Heart left ventricle (tissue), 13 donors: ENCODE measurements around the gene ARL8A.
"Not testable (repeated sequence)": the region's sequence is repeated elsewhere in the genome, so short reads cannot be mapped to it uniquely, and the experiment has no call there.

Experiments
- CTCF ChIP-seq, 12 donors: fragments of 200-600 bp; sonication (generic) in 4 of 12; IDR thresholded peaks; one replicate each; pipeline versions ENCODE4 v1.5.0 to v1.8.0; 2018 to 2022; ENCODE audit warnings: antibody characterized with exemption in 12 of 12, mild to moderate bottlenecking in 5 of 12
- POLR2A ChIP-seq, 2 donors: fragments of 450-650 bp; IDR thresholded peaks; one replicate each; pipeline ENCODE4 v1.6.1; 2017; ENCODE audit warnings: antibody characterized with exemption in 2 of 2, mild to moderate bottlenecking in 2 of 2, moderate library complexity in 2 of 2
- donor health status: ischemic (EF 13 %, LVEDD 7.1; RV severe dilation, severe dysfunction).
- donor health status: DM: no; HTN: yes; CAD: no.
- donor health status: DM: no; HTN: no; CAD: no.
- donor health status: ischemic (EF 25% LVEDD 6.9; RV normal size, moderate dysfunction).
- donor health status: ischemic (EF 25% LVEDD 5.7; RV mildly dilated, moderate dysfunction).
- donor health status: ischemic (EF 35%, LVEDD 5.7; RV mildly dilated, moderate dysfunction).
- donor health status: nonischemic (EF 11% LVEDD 7.7; RV severe dilation, severe dysfunction).
- donor health status: DM: yes; HTN: yes; CAD: no.
- donor health status: PGD.
- donor health status: ischemic (EF 29% LVEDD 5.4; RV normal size, mild dysfunction).
- donor health status: nonischemic (EF 23%, LVEDD 6.1; RV moderate dilation, normal function).

- TF ChIP-seq POLR2A, CTCF (IDR thresholded peaks at IDR 0.05): not testable (repeated sequence)
Measured at GRCh38 chr1:202180751-202181139, 36.2 kb upstream of the ARL8A start.
